Lower lobe of right lung (tissue), 2 donors: Measurements from ENCODE around the gene LRP1B. TPM values are rescaled to one million over a fixed set of nuclear protein-coding genes. Genes with fewer than 3 reads are reported as not detected.

Source experiments
- ATAC-seq, 2 donors: fragments of 200-7000 bp; cut with Tn5 transposase; one replicate each; pipeline ENCODE4 v1.9.1; 2020 to 2022; ENCODE audit warnings: mild to moderate bottlenecking in 2 of 2, moderate library complexity in 2 of 2
- DNase-seq: peaks from one replicate; pipeline ENCODE4 v3.0.0-alpha.2; 2020
- H3K27ac ChIP-seq: fragments of 200-600 bp; one replicate; pipeline ENCODE4 v1.8.0; 2022
- H3K27me3 ChIP-seq: fragments of 200-600 bp; one replicate; pipeline ENCODE4 v1.8.0; 2022; ENCODE audit warnings: low read depth
- H3K36me3 ChIP-seq: fragments of 200-600 bp; one replicate; pipeline ENCODE4 v1.8.0; 2022; ENCODE audit warnings: mild to moderate bottlenecking
- H3K4me1 ChIP-seq: fragments of 200-600 bp; one replicate; pipeline ENCODE4 v1.8.0; 2022
- H3K4me3 ChIP-seq: fragments of 200-600 bp; one replicate; pipeline ENCODE4 v1.8.0; 2022; ENCODE audit warnings: mild to moderate bottlenecking
- H3K9me3 ChIP-seq: fragments of 200-600 bp; one replicate; pipeline ENCODE4 v1.8.0; 2022
- intact Hi-C: fragments of 100-400 bp; cut with DNase I; formaldehyde crosslinking; loops from one replicate; pipeline ENCODE4 v1.11.0; 2022
- total RNA-seq: library from RNA; stranded (reverse); fragmentation: NEBNext Ultra II Directional; extraction: Animal tissue kit (Norgen Biotek cat#: 25700); gene quantifications from one replicate; pipeline ENCODE4 v1.2.1, GENCODE V29; 2021
- TF ChIP-seq, protein P1 (sequence below): fragments of 200-600 bp; IDR thresholded peaks from one replicate; pipeline ENCODE4 v1.8.0; 2022; ENCODE audit warnings: antibody characterized with exemption, mild to moderate bottlenecking
- donor health status: DM: no; HTN: yes; CAD: no; lungs with severe emphysema.

The LRP1B gene
- total RNA-seq, 1 donor from 2014 or later = 0.09 TPM

DNA sequence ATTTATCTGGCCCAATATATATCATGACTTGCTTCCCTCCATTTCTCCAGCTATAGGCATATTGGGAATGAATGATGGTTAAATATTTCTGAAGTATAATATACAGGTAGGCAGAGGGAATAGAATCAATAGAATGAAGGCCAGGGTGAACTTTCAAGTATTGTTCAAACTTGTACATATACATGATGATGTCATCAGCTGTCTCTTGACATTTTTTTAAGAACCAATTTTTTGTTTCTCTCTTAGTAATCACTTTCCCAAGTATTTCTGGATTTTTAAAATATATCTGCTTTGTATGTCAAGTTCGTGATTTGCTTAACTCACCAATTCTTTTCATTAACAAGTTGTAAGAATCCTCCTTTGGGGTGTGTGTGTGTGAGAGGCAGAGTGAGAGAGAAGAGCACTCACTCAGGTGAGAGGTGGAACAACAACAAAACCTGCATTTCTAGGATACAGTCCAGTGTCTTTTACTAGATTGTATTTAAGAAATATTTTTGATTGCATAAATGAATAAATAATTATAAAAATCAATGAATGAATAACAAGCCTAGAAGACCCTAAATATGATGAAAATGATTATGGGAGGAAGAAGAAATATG lies 1239.1 kb downstream of the LRP1B start:
- no peaks in the 10 kb centered on the region for H3K36me3 ChIP-seq
- intact Hi-C loops = no loop called here
- no peaks in the 10 kb centered on the region for H3K4me1 ChIP-seq
- H3K9me3 ChIP-seq = no peaks in the 10 kb centered on the region
- no peak overlapping the region for H3K27ac ChIP-seq
- DNase-seq (no peak), ATAC-seq (no peak)
- TF ChIP-seq, protein P1, sequence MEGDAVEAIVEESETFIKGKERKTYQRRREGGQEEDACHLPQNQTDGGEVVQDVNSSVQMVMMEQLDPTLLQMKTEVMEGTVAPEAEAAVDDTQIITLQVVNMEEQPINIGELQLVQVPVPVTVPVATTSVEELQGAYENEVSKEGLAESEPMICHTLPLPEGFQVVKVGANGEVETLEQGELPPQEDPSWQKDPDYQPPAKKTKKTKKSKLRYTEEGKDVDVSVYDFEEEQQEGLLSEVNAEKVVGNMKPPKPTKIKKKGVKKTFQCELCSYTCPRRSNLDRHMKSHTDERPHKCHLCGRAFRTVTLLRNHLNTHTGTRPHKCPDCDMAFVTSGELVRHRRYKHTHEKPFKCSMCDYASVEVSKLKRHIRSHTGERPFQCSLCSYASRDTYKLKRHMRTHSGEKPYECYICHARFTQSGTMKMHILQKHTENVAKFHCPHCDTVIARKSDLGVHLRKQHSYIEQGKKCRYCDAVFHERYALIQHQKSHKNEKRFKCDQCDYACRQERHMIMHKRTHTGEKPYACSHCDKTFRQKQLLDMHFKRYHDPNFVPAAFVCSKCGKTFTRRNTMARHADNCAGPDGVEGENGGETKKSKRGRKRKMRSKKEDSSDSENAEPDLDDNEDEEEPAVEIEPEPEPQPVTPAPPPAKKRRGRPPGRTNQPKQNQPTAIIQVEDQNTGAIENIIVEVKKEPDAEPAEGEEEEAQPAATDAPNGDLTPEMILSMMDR = no peak
- H3K4me3 ChIP-seq = no peak overlapping the region
- no peaks in the 10 kb centered on the region for H3K27me3 ChIP-seq

DNA sequence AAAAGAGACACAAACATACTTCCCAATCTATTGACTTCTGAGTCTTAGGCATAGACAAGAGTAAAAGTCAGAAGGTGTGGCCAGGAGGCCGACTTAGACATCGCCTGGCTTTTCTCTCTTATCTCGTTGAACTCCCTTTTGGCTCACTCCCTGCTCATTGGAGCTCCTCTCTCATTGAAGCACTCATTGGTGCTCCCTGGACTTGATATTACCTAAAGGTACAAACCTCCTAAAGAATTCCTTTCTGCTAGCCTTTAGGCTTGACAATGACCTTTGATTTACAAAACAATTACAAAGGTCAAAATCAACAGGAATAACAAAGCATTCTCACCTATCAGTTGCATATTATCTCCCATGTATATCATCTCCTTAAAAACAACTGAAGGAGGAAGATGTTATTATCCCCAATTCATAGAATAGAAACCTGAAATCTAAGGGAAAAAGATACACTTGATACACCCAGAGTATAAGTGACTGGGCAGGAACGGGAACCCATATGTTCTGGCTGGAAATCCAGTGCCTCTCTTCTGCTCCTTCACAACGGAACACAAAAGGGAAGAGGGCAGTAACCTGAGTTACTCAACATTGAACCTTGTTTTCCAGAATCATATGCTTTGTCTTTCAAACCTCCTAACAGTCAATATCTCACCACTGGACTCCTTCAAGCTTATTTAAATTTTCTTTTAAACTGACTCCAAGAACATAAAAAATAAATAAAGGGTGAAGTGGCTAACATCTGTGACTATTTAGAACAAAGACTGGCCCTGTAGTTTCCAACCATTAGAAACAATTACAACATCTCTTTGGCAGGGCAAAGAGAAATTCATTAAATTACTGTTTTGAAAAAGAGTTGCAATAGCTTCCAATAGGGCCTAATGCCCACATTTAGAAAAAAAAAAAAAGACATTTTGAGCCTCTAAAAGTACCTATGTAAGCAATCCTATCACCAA lies 1247.9 kb downstream of the LRP1B start:
- no peak for ATAC-seq
- H3K27me3 ChIP-seq = no peaks in the 10 kb centered on the region
- H3K4me3 ChIP-seq = no peak overlapping the region
- intact Hi-C loops = no loop called here
- no peaks in the 10 kb centered on the region for H3K4me1 ChIP-seq
- TF ChIP-seq, protein P1 = no peak
- no peaks in the 10 kb centered on the region for H3K9me3 ChIP-seq
- H3K36me3 ChIP-seq = no peaks in the 10 kb centered on the region
- no peak for DNase-seq
- no peak overlapping the region for H3K27ac ChIP-seq

DNA sequence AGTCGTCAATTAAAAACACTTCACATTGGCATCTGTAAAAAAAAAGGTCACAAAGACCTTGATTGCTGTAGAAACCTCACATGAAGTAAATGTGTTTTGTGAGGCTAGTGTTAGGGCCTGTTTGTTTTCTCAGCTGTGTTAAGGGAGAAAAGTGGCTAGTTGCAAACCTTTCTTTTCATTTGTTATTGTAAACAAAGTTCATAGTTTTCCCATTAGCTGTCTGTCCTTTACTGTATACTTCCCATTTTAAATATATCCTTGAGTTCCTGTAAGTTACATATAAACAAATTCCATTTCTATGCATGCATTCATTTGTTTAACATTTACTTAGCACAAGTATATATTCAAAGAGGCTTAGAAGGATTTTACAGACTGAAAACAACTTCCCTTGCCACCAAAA lies 1250.2 kb downstream of the LRP1B start:
- DNase-seq = no peak
- intact Hi-C loops = no loop called here
- no peak for ATAC-seq
- no peaks in the 10 kb centered on the region for H3K36me3 ChIP-seq
- no peaks in the 10 kb centered on the region for H3K27me3 ChIP-seq
- TF ChIP-seq, protein P1 = no peak
- no peak overlapping the region for H3K4me3 ChIP-seq
- H3K4me1 ChIP-seq = no peaks in the 10 kb centered on the region
- H3K27ac ChIP-seq = no peak overlapping the region
- no peaks in the 10 kb centered on the region for H3K9me3 ChIP-seq

DNA sequence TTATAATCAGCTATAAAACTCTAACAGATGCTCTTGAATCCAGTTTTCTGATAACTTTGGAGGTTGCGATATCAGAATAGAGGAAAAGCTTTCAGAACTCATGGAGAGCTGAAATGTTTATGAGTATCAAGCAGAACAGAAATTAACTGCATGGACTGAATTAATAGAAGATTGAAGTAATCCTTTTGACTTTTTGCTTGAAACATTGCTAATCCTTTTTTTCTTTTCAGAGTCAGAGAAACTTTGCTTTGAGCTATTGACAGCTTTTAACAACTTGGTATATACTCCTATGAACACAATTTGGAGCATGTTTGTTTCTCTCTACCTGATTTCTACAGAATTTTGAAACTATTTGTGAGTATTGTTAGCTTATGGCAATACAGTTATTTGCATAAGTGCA lies 1254.8 kb downstream of the LRP1B start:
- DNase-seq (no peak), ATAC-seq (no peak)
- Histone ChIP-seq H3K27ac (no peak overlapping the region), H3K36me3 (no peaks in the 10 kb centered on the region), H3K9me3 (no peaks in the 10 kb centered on the region), H3K4me1 (no peaks in the 10 kb centered on the region), H3K27me3 (no peaks in the 10 kb centered on the region), H3K4me3 (no peak overlapping the region)
- intact Hi-C loops = no loop called here
- TF ChIP-seq, protein P1 = no peak

DNA sequence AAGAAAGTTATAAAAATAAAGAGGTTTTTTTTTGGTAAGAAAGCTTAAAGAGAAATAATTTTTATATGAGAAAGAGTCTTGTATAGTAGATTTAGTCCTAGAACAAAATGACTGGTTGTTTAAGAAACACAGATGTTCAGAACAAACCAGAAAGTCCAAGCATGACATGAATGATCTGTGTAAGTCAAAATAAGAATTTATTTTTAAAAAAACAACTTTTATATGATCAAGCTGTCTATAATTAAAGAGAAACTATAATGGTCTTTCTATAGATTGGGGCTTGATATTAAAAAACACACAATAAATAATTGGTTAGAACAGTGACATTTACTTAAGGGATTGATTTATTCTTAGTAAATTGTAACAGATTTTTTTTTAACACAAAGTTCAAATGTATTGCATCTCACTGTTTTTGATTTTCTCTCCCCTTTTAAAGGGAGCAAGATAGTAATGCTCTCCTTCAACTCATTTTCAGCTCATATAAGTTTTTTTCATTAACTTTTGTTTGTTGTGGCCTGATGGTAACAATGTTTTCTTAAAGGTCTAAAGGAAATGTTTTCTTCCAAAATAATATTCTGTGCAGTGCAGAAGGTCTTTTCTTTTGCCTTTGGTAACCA lies 1256.8 kb downstream of the LRP1B start:
- Histone ChIP-seq H3K4me3 (no peak overlapping the region), H3K36me3 (no peaks in the 10 kb centered on the region), H3K27ac (no peak overlapping the region), H3K9me3 (no peaks in the 10 kb centered on the region), H3K4me1 (no peaks in the 10 kb centered on the region), H3K27me3 (no peaks in the 10 kb centered on the region)
- no peak for DNase-seq
- ATAC-seq = no peak
- TF ChIP-seq, protein P1 = no peak
- intact Hi-C loops = no loop called here
